GM23338 (cell line): Measurements from ENCODE around the gene TCTA. TPM values are rescaled to one million over a fixed set of nuclear protein-coding genes. Genes with fewer than 3 reads are reported as not detected.
"Not testable (repeated sequence)": the region's sequence is repeated elsewhere in the genome, so short reads cannot be mapped to it uniquely, and the experiment has no call there.

Source experiments
- ATAC-seq: fragments of 200-7000 bp; cut with Tn5 transposase; 3 replicates; pipeline ENCODE4 v1.9.1; 2020
- DNase-seq: peaks from one replicate; pipeline ENCODE4 v3.0.0-alpha.2; 2015; ENCODE audit warnings: low spot score
- H2AFZ ChIP-seq: fragments of 200-600 bp; sonication (generic); 2 replicates; pipeline ENCODE4 v1.8.0; 2016; ENCODE audit warnings: antibody characterized with exemption, mild to moderate bottlenecking, moderate library complexity
- H3F3A ChIP-seq: fragments of 200-600 bp; sonication (generic); replicated peaks from 2 replicates; pipeline ENCODE4 v1.8.0; 2017; ENCODE audit warnings: antibody characterized with exemption, mixed run types, low read depth
- H3K27ac ChIP-seq: fragments of 200-600 bp; sonication (generic); 2 replicates; pipeline ENCODE4 v1.6.1; 2016; ENCODE audit warnings: low read depth
- H3K27me3 ChIP-seq: fragments of 200-600 bp; sonication (generic); 2 replicates; pipeline ENCODE4 v1.8.0; 2016; ENCODE audit warnings: mild to moderate bottlenecking, mixed run types, moderate library complexity; ENCODE audit not compliant: insufficient read depth
- H3K36me3 ChIP-seq: fragments of 200-600 bp; sonication (generic); 2 replicates; pipeline ENCODE4 v1.8.0; 2016; ENCODE audit warnings: mild to moderate bottlenecking; ENCODE audit not compliant: insufficient read depth
- H3K4me1 ChIP-seq: fragments of 200-600 bp; sonication (generic); 2 replicates; pipeline ENCODE4 v1.8.0; 2016; ENCODE audit warnings: mild to moderate bottlenecking, moderate library complexity; ENCODE audit not compliant: insufficient read depth
- H3K4me2 ChIP-seq: fragments of 200-600 bp; sonication (generic); 2 replicates; pipeline ENCODE4 v1.7.1; 2017; ENCODE audit warnings: mixed run types
- H3K4me3 ChIP-seq: fragments of 200-600 bp; sonication (generic); 2 replicates; pipeline ENCODE4 v1.6.1; 2016; ENCODE audit warnings: mixed run types
- H3K79me2 ChIP-seq: fragments of 200-600 bp; sonication (generic); replicated peaks from 2 replicates; pipeline ENCODE4 v1.8.0; 2017; ENCODE audit warnings: mild to moderate bottlenecking; ENCODE audit not compliant: insufficient read depth
- H3K9me2 ChIP-seq: fragments of 200-600 bp; sonication (generic); 2 replicates; pipeline ENCODE4 v1.8.0; 2017; ENCODE audit not compliant: insufficient read depth
- H4K20me1 ChIP-seq: fragments of 200-600 bp; sonication (generic); replicated peaks from 2 replicates; pipeline ENCODE4 v1.8.0; 2017; ENCODE audit warnings: mild to moderate bottlenecking; ENCODE audit not compliant: insufficient read depth
- H3K27ac Mint-ChIP-seq: 2 replicates; pipeline ENCODE4 v1.8.0; 2020; ENCODE audit warnings: inconsistent platforms, mild to moderate bottlenecking, moderate library complexity, mixed read lengths
- H3K27me3 Mint-ChIP-seq: 3 replicates; pipeline ENCODE4 v1.8.0; 2022; ENCODE audit warnings: low read depth, mild to moderate bottlenecking, moderate library complexity, mixed read lengths, inconsistent platforms; ENCODE audit not compliant: insufficient read depth, poor library complexity
- H3K36me3 Mint-ChIP-seq: 3 replicates; pipeline ENCODE4 v1.8.0; 2021; ENCODE audit warnings: low read depth, mild to moderate bottlenecking, inconsistent platforms, moderate library complexity, mixed read lengths
- H3K4me1 Mint-ChIP-seq: 3 replicates; pipeline ENCODE4 v1.8.0; 2020; ENCODE audit warnings: mild to moderate bottlenecking, inconsistent platforms, mixed read lengths
- H3K4me3 Mint-ChIP-seq: 3 replicates; pipeline ENCODE4 v1.8.0; 2021; ENCODE audit warnings: moderate library complexity, mild to moderate bottlenecking, inconsistent platforms, mixed read lengths
- H3K9me3 Mint-ChIP-seq: 3 replicates; pipeline ENCODE4 v1.8.0; 2020; ENCODE audit warnings: moderate library complexity, mild to moderate bottlenecking, inconsistent platforms, mixed read lengths
- CREB1 ChIP-seq: fragments of 250-450 bp; sonication (Bioruptor Pico); IDR thresholded peaks from 2 replicates; pipeline ENCODE4 v1.5.0; 2020; ENCODE audit warnings: low read depth, mild to moderate bottlenecking, moderate library complexity
- EZH2phosphoT487 ChIP-seq: fragments of 200-600 bp; sonication (generic); IDR thresholded peaks from one replicate; pipeline ENCODE4 v1.8.1; 2018; ENCODE audit warnings: antibody characterized with exemption; ENCODE audit not compliant: unreplicated experiment
- NANOG ChIP-seq: IDR thresholded peaks from 2 replicates; pipeline ENCODE4 v1.6.1; 2016; ENCODE audit warnings: antibody characterized with exemption, borderline replicate concordance
- polyA plus RNA-seq: library from polyadenylated mRNA; unstranded; fragments of >200 nt; fragmentation: Nextera tagmentation; extraction: Ambion mirVana; gene quantifications from 2 replicates; pipeline ENCODE4 v1.2.1, GENCODE V29; 2016
- total RNA-seq: library from RNA; depleted of rRNA; stranded (reverse); fragments of >200 nt; shearing (Covaris generic); gene quantifications from 2 replicates; pipeline ENCODE4 v1.2.3, GENCODE V29; 2014
- TF ChIP-seq, protein P1 (sequence below): fragments of 250-450 bp; sonication (Bioruptor Pico); IDR thresholded peaks from 2 replicates; pipeline ENCODE4 v1.5.0; 2020; ENCODE audit warnings: mild to moderate bottlenecking, moderate library complexity
- TF ChIP-seq, protein P2 (sequence below), 2 experiments: fragments of 200-600 bp in 1 of 2; sonication (generic) in 1 of 2; conservative IDR thresholded peaks; 2 replicates each; pipeline versions ENCODE4 v1.5.1 to v1.6.1; 2016 to 2017; ENCODE audit warnings: antibody characterized with exemption in 2 of 2, low read depth in 2 of 2, mild to moderate bottlenecking in 2 of 2, moderate library complexity in 1 of 2

TCTA gene
- total and polyA plus RNA-seq, 2 experiments from 2014 or later, result 4.0 to 5.0 TPM

DNA sequence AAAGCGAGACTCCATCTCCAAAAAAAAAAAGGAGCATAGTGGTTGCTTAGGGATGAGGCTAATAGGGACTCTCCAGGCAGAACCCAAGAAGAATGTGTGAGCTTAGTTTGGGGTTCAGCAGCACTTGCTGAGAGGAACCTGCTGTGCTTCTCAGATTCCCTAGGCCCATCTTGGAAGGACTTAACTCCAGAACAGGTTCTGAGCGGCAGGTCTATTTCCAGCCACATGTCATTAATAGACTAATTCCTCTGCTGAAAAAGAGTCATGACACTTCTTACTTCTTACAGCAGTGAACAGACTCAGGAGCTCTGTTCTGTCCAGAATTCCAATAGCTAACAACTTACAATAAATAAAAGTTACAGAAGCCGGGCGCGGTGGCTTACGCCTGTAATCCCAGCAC lies 22.9 kb upstream of the TCTA start (continued):
- TF ChIP-seq, protein P1, sequence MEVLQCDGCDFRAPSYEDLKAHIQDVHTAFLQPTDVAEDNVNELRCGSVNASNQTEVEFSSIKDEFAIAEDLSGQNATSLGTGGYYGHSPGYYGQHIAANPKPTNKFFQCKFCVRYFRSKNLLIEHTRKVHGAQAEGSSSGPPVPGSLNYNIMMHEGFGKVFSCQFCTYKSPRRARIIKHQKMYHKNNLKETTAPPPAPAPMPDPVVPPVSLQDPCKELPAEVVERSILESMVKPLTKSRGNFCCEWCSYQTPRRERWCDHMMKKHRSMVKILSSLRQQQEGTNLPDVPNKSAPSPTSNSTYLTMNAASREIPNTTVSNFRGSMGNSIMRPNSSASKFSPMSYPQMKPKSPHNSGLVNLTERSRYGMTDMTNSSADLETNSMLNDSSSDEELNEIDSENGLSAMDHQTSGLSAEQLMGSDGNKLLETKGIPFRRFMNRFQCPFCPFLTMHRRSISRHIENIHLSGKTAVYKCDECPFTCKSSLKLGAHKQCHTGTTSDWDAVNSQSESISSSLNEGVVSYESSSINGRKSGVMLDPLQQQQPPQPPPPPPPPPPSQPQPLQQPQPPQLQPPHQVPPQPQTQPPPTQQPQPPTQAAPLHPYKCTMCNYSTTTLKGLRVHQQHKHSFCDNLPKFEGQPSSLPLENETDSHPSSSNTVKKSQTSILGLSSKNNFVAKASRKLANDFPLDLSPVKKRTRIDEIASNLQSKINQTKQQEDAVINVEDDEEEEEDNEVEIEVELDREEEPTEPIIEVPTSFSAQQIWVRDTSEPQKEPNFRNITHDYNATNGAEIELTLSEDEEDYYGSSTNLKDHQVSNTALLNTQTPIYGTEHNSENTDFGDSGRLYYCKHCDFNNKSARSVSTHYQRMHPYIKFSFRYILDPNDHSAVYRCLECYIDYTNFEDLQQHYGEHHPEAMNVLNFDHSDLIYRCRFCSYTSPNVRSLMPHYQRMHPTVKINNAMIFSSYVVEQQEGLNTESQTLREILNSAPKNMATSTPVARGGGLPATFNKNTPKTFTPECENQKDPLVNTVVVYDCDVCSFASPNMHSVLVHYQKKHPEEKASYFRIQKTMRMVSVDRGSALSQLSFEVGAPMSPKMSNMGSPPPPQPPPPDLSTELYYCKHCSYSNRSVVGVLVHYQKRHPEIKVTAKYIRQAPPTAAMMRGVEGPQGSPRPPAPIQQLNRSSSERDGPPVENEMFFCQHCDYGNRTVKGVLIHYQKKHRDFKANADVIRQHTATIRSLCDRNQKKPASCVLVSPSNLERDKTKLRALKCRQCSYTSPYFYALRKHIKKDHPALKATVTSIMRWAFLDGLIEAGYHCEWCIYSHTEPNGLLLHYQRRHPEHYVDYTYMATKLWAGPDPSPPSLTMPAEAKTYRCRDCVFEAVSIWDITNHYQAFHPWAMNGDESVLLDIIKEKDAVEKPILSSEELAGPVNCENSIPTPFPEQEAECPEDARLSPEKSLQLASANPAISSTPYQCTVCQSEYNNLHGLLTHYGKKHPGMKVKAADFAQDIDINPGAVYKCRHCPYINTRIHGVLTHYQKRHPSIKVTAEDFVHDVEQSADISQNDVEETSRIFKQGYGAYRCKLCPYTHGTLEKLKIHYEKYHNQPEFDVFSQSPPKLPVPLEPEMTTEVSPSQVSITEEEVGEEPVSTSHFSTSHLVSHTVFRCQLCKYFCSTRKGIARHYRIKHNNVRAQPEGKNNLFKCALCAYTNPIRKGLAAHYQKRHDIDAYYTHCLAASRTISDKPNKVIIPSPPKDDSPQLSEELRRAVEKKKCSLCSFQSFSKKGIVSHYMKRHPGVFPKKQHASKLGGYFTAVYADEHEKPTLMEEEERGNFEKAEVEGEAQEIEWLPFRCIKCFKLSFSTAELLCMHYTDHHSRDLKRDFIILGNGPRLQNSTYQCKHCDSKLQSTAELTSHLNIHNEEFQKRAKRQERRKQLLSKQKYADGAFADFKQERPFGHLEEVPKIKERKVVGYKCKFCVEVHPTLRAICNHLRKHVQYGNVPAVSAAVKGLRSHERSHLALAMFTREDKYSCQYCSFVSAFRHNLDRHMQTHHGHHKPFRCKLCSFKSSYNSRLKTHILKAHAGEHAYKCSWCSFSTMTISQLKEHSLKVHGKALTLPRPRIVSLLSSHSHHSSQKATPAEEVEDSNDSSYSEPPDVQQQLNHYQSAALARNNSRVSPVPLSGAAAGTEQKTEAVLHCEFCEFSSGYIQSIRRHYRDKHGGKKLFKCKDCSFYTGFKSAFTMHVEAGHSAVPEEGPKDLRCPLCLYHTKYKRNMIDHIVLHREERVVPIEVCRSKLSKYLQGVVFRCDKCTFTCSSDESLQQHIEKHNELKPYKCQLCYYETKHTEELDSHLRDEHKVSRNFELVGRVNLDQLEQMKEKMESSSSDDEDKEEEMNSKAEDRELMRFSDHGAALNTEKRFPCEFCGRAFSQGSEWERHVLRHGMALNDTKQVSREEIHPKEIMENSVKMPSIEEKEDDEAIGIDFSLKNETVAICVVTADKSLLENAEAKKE (CRISPR knock-in tag), result no peak
- TF ChIP-seq, protein P2, sequence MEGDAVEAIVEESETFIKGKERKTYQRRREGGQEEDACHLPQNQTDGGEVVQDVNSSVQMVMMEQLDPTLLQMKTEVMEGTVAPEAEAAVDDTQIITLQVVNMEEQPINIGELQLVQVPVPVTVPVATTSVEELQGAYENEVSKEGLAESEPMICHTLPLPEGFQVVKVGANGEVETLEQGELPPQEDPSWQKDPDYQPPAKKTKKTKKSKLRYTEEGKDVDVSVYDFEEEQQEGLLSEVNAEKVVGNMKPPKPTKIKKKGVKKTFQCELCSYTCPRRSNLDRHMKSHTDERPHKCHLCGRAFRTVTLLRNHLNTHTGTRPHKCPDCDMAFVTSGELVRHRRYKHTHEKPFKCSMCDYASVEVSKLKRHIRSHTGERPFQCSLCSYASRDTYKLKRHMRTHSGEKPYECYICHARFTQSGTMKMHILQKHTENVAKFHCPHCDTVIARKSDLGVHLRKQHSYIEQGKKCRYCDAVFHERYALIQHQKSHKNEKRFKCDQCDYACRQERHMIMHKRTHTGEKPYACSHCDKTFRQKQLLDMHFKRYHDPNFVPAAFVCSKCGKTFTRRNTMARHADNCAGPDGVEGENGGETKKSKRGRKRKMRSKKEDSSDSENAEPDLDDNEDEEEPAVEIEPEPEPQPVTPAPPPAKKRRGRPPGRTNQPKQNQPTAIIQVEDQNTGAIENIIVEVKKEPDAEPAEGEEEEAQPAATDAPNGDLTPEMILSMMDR (conservative IDR thresholded peaks at IDR 0.05; ENCODE audit: low read depth in 2 of 2), result no peak
- TF ChIP-seq CREB1, result no peak
- TF ChIP-seq NANOG, result no peak
- no peak for TF ChIP-seq EZH2phosphoT487

DNA sequence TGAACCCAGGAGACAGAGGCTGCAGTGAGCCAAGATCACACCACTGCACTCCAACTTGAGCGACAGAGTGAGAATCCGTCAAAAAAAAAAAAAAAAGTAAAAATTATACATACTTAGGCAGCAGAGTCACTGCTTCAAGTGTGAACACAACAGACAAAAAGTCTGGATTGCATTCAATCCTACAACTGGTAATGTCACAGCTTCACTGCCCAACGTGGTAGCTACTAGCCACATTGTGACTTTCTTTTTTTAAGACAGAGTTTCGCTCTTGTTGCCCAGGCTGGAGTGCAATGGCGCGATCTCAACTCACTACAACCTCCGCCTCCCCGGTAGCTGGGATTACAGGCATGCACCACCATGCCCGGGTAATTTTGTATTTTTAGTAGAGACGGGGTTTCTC lies 20.9 kb upstream of the TCTA start:
- not testable (repeated sequence) for H3K4me2 ChIP-seq, H3K9me3 Mint-ChIP-seq, H3K27ac Mint-ChIP-seq, H3K4me1 ChIP-seq, H3K36me3 ChIP-seq, DNase-seq, H3K4me3 Mint-ChIP-seq, H3F3A ChIP-seq, H2AFZ ChIP-seq, H3K9me2 ChIP-seq, H3K4me1 Mint-ChIP-seq, H3K4me3 ChIP-seq, ATAC-seq, H3K27me3 Mint-ChIP-seq, H3K27me3 ChIP-seq
- Histone ChIP-seq H3K79me2 (peaks cover 100% of the 10 kb centered on the region), H4K20me1 (peaks cover 68% of the 10 kb centered on the region), H3K27ac (0 out of 2 replicates have a peak overlapping the region, but pooled peaks have one; percentile 63)
- peaks cover 24% of the 10 kb centered on the region for H3K36me3 Mint-ChIP-seq
